Gastrocnemius medialis (tissue), 4 donors: ENCODE data around the gene HSPG2.

Experiments
- POLR2A ChIP-seq, 2 donors: fragments of 450-650 bp; IDR thresholded peaks; one replicate each; pipeline ENCODE4 v1.6.1; 2017; ENCODE audit warnings: antibody characterized with exemption in 2 of 2, mild to moderate bottlenecking in 2 of 2, moderate library complexity in 2 of 2
- TF ChIP-seq, protein P1 (sequence below), 5 experiments: fragments of 450-650 bp in 3 of 5; fragments of 200-600 bp in 2 of 5; sonication (generic) in 2 of 5; IDR thresholded peaks in 4 of 5; conservative IDR thresholded peaks in 1 of 5; 1 replicate in 4 of 5; 2 replicates in 1 of 5; pipeline ENCODE4 v1.5.1; 2016 to 2019; ENCODE audit warnings: antibody characterized with exemption in 5 of 5, mild to moderate bottlenecking in 3 of 5, moderate library complexity in 3 of 5

- no peak for TF ChIP-seq POLR2A (IDR thresholded peaks at IDR 0.05)
- TF ChIP-seq, protein P1, sequence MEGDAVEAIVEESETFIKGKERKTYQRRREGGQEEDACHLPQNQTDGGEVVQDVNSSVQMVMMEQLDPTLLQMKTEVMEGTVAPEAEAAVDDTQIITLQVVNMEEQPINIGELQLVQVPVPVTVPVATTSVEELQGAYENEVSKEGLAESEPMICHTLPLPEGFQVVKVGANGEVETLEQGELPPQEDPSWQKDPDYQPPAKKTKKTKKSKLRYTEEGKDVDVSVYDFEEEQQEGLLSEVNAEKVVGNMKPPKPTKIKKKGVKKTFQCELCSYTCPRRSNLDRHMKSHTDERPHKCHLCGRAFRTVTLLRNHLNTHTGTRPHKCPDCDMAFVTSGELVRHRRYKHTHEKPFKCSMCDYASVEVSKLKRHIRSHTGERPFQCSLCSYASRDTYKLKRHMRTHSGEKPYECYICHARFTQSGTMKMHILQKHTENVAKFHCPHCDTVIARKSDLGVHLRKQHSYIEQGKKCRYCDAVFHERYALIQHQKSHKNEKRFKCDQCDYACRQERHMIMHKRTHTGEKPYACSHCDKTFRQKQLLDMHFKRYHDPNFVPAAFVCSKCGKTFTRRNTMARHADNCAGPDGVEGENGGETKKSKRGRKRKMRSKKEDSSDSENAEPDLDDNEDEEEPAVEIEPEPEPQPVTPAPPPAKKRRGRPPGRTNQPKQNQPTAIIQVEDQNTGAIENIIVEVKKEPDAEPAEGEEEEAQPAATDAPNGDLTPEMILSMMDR (IDR thresholded peaks at IDR 0.05 in 4 of 5, conservative IDR thresholded peaks at IDR 0.05 in 1 of 5), result no peak
These were observed 49.8 kb downstream of the HSPG2 start for GRCh38 chr1:21887216-21887736.
